ENCODE data around the gene C5orf52.
"Not testable (repeated sequence)": the region's sequence is repeated elsewhere in the genome, so short reads cannot be mapped to it uniquely, and the experiment has no call there.

Gene C5orf52

GRCh38 chr5:157710431-157710830 lies 39.1 kb downstream of the C5orf52 start:
- FAIRE-seq (no peak), DNase-seq (ENCODE audit: insufficient read length, low spot score) (no peak)
- no peak for TF ChIP-seq CTCF (IDR thresholded peaks at IDR 0.05; ENCODE audit: insufficient read depth, missing control alignments)

- DNase-seq (ENCODE audit: insufficient read length, low spot score) (no peak), FAIRE-seq (no peak)
- no peak for TF ChIP-seq CTCF (IDR thresholded peaks at IDR 0.05; ENCODE audit: insufficient read depth, missing control alignments)
These were observed 39.5 kb downstream of the C5orf52 start for GRCh38 chr5:157710882-157711281.

GRCh38 chr5:157713830-157714595 lies 42.7 kb downstream of the C5orf52 start:
- DNase-seq (ENCODE audit: insufficient read length, low spot score) (no peak), FAIRE-seq (no peak)
- TF ChIP-seq CTCF (IDR thresholded peaks at IDR 0.05; ENCODE audit: insufficient read depth, missing control alignments), result no peak

GRCh38 chr5:157714596-157714864 lies 43.2 kb downstream of the C5orf52 start:
- no peak for DNase-seq (ENCODE audit: insufficient read length, low spot score)
- no peak for FAIRE-seq
- TF ChIP-seq CTCF (IDR thresholded peaks at IDR 0.05; ENCODE audit: insufficient read depth, missing control alignments), result no peak

GRCh38 chr5:157718519-157718918 lies 47.2 kb downstream of the C5orf52 start:
- no peak for DNase-seq (ENCODE audit: insufficient read length, low spot score)

GRCh38 chr5:157719245-157719644 lies 47.9 kb downstream of the C5orf52 start:
- no peak for TF ChIP-seq CTCF (IDR thresholded peaks at IDR 0.05; ENCODE audit: insufficient read depth, missing control alignments)
- FAIRE-seq, result no peak
- DNase-seq (ENCODE audit: insufficient read length, low spot score), result no peak

More at GRCh38 chr5:157718519-157718918, 47.2 kb downstream of the C5orf52 start:
- peak; percentile 67 for TF ChIP-seq CTCF (IDR thresholded peaks at IDR 0.05; ENCODE audit: insufficient read depth, missing control alignments)
- FAIRE-seq, result no peak

- DNase-seq (ENCODE audit: insufficient read length, low spot score), result no peak
- no peak for FAIRE-seq
- no peak for TF ChIP-seq CTCF (IDR thresholded peaks at IDR 0.05; ENCODE audit: insufficient read depth, missing control alignments)
These were observed 49.8 kb downstream of the C5orf52 start for GRCh38 chr5:157721159-157721558.

- not testable (repeated sequence) for DNase-seq (ENCODE audit: insufficient read length, low spot score); FAIRE-seq
These were observed 51.6 kb downstream of the C5orf52 start for GRCh38 chr5:157722895-157723294.

GRCh38 chr5:157726607-157727006 lies 55.3 kb downstream of the C5orf52 start:
- not testable (repeated sequence) for DNase-seq (ENCODE audit: insufficient read length, low spot score); FAIRE-seq

- DNase-seq (ENCODE audit: insufficient read length, low spot score); FAIRE-seq: not testable (repeated sequence)
These were observed 56.5 kb downstream of the C5orf52 start for GRCh38 chr5:157727858-157728257.
